ENCODE results near the gene SARNP.

GRCh38 chr12:55797068-55797467 lies 20.5 kb downstream of the SARNP start:
- TF ChIP-seq, protein P1, sequence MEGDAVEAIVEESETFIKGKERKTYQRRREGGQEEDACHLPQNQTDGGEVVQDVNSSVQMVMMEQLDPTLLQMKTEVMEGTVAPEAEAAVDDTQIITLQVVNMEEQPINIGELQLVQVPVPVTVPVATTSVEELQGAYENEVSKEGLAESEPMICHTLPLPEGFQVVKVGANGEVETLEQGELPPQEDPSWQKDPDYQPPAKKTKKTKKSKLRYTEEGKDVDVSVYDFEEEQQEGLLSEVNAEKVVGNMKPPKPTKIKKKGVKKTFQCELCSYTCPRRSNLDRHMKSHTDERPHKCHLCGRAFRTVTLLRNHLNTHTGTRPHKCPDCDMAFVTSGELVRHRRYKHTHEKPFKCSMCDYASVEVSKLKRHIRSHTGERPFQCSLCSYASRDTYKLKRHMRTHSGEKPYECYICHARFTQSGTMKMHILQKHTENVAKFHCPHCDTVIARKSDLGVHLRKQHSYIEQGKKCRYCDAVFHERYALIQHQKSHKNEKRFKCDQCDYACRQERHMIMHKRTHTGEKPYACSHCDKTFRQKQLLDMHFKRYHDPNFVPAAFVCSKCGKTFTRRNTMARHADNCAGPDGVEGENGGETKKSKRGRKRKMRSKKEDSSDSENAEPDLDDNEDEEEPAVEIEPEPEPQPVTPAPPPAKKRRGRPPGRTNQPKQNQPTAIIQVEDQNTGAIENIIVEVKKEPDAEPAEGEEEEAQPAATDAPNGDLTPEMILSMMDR (conservative IDR thresholded peaks at IDR 0.05; ENCODE audit: low read length), result peak; percentile 80
- no peak for TF ChIP-seq EZH2phosphoT487 (IDR thresholded peaks at IDR 0.05; ENCODE audit: borderline replicate concordance, low read depth, low read length)
